OCI-LY1 (cell line): ENCODE data around the gene SLC26A11.

Experiments used
- H2AFZ ChIP-seq: fragments of 200-600 bp; sonication (generic), shearing (Covaris generic); 2 replicates; pipeline ENCODE4 v1.6.0; 2014; ENCODE audit warnings: antibody characterized with exemption, mild to moderate bottlenecking, low read length
- H3F3A ChIP-seq: fragments of 200-600 bp; sonication (generic), shearing (Covaris generic); 2 replicates; pipeline ENCODE4 v1.6.0; 2014; ENCODE audit warnings: mild to moderate bottlenecking, antibody characterized with exemption, low read length, moderate library complexity; ENCODE audit not compliant: insufficient read depth
- H3K27ac ChIP-seq: fragments of 200-600 bp; sonication (generic); 2 replicates; pipeline ENCODE4 v1.5.1; 2014; ENCODE audit warnings: low read length, mixed run types, mild to moderate bottlenecking, low read depth; ENCODE audit not compliant: poor library complexity, severe bottlenecking
- H3K27me3 ChIP-seq: fragments of 200-600 bp; sonication (generic); 2 replicates; pipeline ENCODE4 v1.6.0; 2014; ENCODE audit warnings: antibody characterized with exemption, mild to moderate bottlenecking, low read length, moderate library complexity; ENCODE audit not compliant: insufficient read depth
- H3K36me3 ChIP-seq: fragments of 200-600 bp; sonication (generic); 2 replicates; pipeline ENCODE4 v1.6.1; 2014; ENCODE audit warnings: mild to moderate bottlenecking, antibody characterized with exemption, low read length, moderate library complexity, mixed read lengths; ENCODE audit not compliant: insufficient read depth
- H3K4me1 ChIP-seq: fragments of 200-600 bp; sonication (generic); 2 replicates; pipeline ENCODE4 v1.5.1; 2014; ENCODE audit warnings: mild to moderate bottlenecking, low read length, moderate library complexity; ENCODE audit not compliant: insufficient read depth, severe bottlenecking
- H3K4me2 ChIP-seq: fragments of 200-600 bp; sonication (generic), shearing (Covaris generic); 2 replicates; pipeline ENCODE4 v1.6.1; 2014; ENCODE audit warnings: low read length
- H3K4me3 ChIP-seq: fragments of 200-600 bp; sonication (generic); 2 replicates; pipeline ENCODE4 v1.5.1; 2014; ENCODE audit warnings: low read length, low read depth, mild to moderate bottlenecking, mixed read lengths; ENCODE audit not compliant: poor library complexity, severe bottlenecking
- H3K79me2 ChIP-seq: fragments of 200-600 bp; shearing (Covaris generic); 2 replicates; pipeline ENCODE4 v1.6.1; 2016; ENCODE audit warnings: mixed run types, low read length, mixed read lengths; ENCODE audit not compliant: insufficient read depth
- H3K9ac ChIP-seq: fragments of 200-600 bp; sonication (generic), shearing (Covaris generic); 2 replicates; pipeline ENCODE4 v1.6.1; 2014; ENCODE audit warnings: mild to moderate bottlenecking, low read length, mixed read lengths
- H3K9me2 ChIP-seq: fragments of 200-600 bp; sonication (generic), shearing (Covaris generic); 2 replicates; pipeline ENCODE4 v1.6.1; 2014; ENCODE audit warnings: low read depth, mild to moderate bottlenecking, low read length, mixed read lengths
- H3K9me3 ChIP-seq: fragments of 200-600 bp; shearing (Covaris generic); 2 replicates; pipeline ENCODE4 v1.6.1; 2014; ENCODE audit warnings: low read length, mixed read lengths
- H4K20me1 ChIP-seq: fragments of 200-600 bp; sonication (generic), shearing (Covaris generic); 2 replicates; pipeline ENCODE4 v1.6.0; 2016; ENCODE audit warnings: mild to moderate bottlenecking, low read length; ENCODE audit not compliant: insufficient read depth
- EZH2 ChIP-seq: fragments of 200-600 bp; sonication (generic), shearing (Covaris generic); IDR thresholded peaks from 2 replicates; pipeline ENCODE4 v1.8.0; 2017; ENCODE audit warnings: borderline replicate concordance, mixed run types, mild to moderate bottlenecking, antibody characterized with exemption, low read length, moderate library complexity, mixed read lengths
- TF ChIP-seq, protein P1 (sequence below): fragments of 200-600 bp; sonication (generic), shearing (Covaris generic); IDR thresholded peaks from 2 replicates; pipeline ENCODE4 v1.5.1; 2017; ENCODE audit warnings: mild to moderate bottlenecking, antibody characterized with exemption, low read length, moderate library complexity, mixed read lengths

SLC26A11 gene

DNA sequence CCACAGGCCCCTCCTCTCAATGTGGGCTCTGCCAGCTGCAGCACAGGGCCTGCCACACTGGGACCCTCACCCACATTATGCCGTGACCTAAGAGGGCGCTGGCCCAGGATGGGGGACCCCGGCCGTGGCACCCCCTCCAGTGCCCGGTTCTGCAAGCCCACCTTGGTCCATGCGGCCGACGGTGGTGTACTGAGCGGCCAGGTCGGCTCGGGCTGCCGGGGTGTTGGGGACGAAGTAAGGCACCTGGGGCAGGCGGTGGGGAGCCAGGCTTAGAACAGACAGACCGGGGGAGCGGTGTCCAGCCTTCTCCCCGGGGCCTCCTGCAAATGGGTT lies 6.6 kb upstream of the SLC26A11 start:
- H3K4me3 ChIP-seq = no peak overlapping the region
- peaks cover 11% of the 10 kb centered on the region; the same call in 1 of the 2 replicates for H3K27me3 ChIP-seq
- H3K36me3 ChIP-seq = no peaks in the 10 kb centered on the region

DNA sequence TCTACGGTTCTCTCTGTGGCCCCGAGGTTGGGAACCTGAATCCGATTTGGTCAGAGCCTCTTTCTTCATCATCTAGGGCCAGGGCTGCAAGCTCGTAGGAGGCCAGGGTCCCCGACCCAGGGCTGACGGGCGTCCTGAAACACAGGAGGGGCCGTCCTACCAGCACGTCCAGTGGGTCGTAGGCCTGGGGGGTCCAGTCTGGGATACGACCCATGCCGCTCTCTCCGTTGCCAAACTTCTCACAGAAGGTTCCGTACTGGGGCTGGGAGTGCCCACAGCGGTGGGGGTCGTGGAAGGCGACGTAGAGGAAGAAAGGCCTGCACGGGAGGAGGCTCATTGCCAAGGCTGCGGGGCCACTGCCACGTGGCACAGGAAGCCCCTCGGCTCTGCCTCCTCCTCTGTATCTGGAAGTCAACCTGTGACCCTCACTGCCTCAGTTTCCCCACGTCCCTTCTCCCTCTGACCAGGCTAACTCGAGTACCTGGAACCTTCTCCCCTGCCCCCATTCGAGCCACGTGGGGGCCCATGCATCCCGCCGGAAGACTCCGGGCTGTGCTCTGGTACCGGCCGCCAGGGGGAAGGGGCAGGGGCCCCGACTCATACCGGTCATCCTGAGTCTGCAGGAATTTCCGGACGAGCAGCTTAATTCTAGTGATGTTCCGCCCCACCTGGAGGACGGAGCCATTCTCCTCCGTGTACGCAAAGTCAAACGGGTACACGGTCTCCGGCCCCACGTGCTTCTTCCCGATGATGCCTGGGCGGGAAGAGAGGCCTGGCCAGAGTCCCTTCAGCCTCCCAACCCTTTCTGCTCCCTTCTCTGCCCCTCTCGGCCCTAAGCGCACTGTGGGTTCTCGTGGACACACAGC lies 6.0 kb upstream of the SLC26A11 start:
- H3K4me1 ChIP-seq = peaks cover 3% of the 10 kb centered on the region
- H3K9me2 ChIP-seq = no peaks in the 10 kb centered on the region
- H3K9ac ChIP-seq = no peak overlapping the region
- H3K27ac ChIP-seq = no peak overlapping the region
- peaks cover 11% of the 10 kb centered on the region; the same call in 1 of the 2 replicates for H3K27me3 ChIP-seq
- H3K79me2 ChIP-seq = no peaks in the 10 kb centered on the region
- H4K20me1 ChIP-seq = no peaks in the 10 kb centered on the region
- TF ChIP-seq, protein P1, sequence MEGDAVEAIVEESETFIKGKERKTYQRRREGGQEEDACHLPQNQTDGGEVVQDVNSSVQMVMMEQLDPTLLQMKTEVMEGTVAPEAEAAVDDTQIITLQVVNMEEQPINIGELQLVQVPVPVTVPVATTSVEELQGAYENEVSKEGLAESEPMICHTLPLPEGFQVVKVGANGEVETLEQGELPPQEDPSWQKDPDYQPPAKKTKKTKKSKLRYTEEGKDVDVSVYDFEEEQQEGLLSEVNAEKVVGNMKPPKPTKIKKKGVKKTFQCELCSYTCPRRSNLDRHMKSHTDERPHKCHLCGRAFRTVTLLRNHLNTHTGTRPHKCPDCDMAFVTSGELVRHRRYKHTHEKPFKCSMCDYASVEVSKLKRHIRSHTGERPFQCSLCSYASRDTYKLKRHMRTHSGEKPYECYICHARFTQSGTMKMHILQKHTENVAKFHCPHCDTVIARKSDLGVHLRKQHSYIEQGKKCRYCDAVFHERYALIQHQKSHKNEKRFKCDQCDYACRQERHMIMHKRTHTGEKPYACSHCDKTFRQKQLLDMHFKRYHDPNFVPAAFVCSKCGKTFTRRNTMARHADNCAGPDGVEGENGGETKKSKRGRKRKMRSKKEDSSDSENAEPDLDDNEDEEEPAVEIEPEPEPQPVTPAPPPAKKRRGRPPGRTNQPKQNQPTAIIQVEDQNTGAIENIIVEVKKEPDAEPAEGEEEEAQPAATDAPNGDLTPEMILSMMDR = no peak
- TF ChIP-seq EZH2 = no peak
- H3K4me3 ChIP-seq = no peak overlapping the region
- no peak overlapping the region for H2AFZ ChIP-seq
- no peaks in the 10 kb centered on the region; the same call in 1 of the 2 replicates for H3F3A ChIP-seq
- no peak overlapping the region for H3K4me2 ChIP-seq
- H3K9me3 ChIP-seq = no peaks in the 10 kb centered on the region
- H3K36me3 ChIP-seq = no peaks in the 10 kb centered on the region

More for the DNA sequence above, 6.6 kb upstream of the SLC26A11 start:
- TF ChIP-seq, protein P1 = no peak
- no peak for TF ChIP-seq EZH2
- no peaks in the 10 kb centered on the region for H3F3A ChIP-seq
- no peak overlapping the region for H3K9ac ChIP-seq
- no peaks in the 10 kb centered on the region for H3K79me2 ChIP-seq
- H3K27ac ChIP-seq = no peak overlapping the region
- no peak overlapping the region for H2AFZ ChIP-seq
- no peaks in the 10 kb centered on the region for H3K9me2 ChIP-seq
- no peaks in the 10 kb centered on the region for H3K9me3 ChIP-seq
- H3K4me2 ChIP-seq = no peak overlapping the region
- H3K4me1 ChIP-seq = no peaks in the 10 kb centered on the region
- no peaks in the 10 kb centered on the region for H4K20me1 ChIP-seq

DNA sequence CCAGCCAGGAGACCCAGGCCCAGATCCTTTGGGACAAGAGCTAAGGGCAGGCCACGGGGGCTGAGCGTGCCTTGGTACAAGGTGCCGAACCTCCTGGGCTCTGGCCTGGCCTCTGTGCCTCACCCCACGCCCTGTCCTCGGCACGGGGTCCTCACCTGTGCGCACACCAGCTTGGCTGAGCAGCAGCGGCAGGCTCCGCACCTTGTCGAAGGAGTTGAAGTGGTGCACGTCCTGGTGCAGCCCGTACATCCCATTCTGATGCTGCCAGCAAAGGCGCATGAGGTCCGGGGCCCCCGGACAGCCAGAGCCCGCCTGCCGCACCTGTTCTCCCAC lies 5.4 kb upstream of the SLC26A11 start:
- no peaks in the 10 kb centered on the region for H4K20me1 ChIP-seq
- no peaks in the 10 kb centered on the region; the same call in 1 of the 2 replicates for H3F3A ChIP-seq
- H3K9ac ChIP-seq = no peak overlapping the region
- H3K27me3 ChIP-seq = peaks cover 11% of the 10 kb centered on the region; the same call in 1 of the 2 replicates
- TF ChIP-seq EZH2 = no peak
- TF ChIP-seq, protein P1 = no peak
- no peaks in the 10 kb centered on the region for H3K79me2 ChIP-seq
- no peaks in the 10 kb centered on the region for H3K36me3 ChIP-seq
- H3K4me3 ChIP-seq = no peak overlapping the region
- no peak overlapping the region for H3K27ac ChIP-seq
- H3K4me1 ChIP-seq = peaks cover 9% of the 10 kb centered on the region
- H3K9me3 ChIP-seq = no peaks in the 10 kb centered on the region
- H3K4me2 ChIP-seq = no peak overlapping the region
- H3K9me2 ChIP-seq = no peaks in the 10 kb centered on the region
- no peak overlapping the region for H2AFZ ChIP-seq
